GM19452 (cell line): ENCODE data around the gene PPP3R1.

ENCODE experiments used
- ATAC-seq: cut with Tn5 transposase; IDR thresholded peaks from one replicate; pipeline ENCODE4 v1.9.1; 2021; ENCODE audit not compliant: unreplicated experiment

PPP3R1 gene

GRCh38 chr2:68236103-68236734, 16.1 kb downstream of the PPP3R1 start:
- ATAC-seq: no peak

GRCh38 chr2:68235090-68235489, 17.2 kb downstream of the PPP3R1 start:
- no peak for ATAC-seq

GRCh38 chr2:68234405-68234804, 17.9 kb downstream of the PPP3R1 start:
- ATAC-seq: no peak

GRCh38 chr2:68231061-68231372, 21.3 kb downstream of the PPP3R1 start:
- no peak for ATAC-seq

- ATAC-seq: no peak
These were observed 21.9 kb downstream of the PPP3R1 start for GRCh38 chr2:68230241-68231060.

- no peak for ATAC-seq
These were observed 25.5 kb downstream of the PPP3R1 start for GRCh38 chr2:68226794-68227193.

GRCh38 chr2:68225119-68225632, 27.2 kb downstream of the PPP3R1 start:
- no peak for ATAC-seq

- ATAC-seq: no peak
These were observed 28.9 kb downstream of the PPP3R1 start for GRCh38 chr2:68223419-68223818.

GRCh38 chr2:68222287-68222686, 30.0 kb downstream of the PPP3R1 start:
- no peak for ATAC-seq

- no peak for ATAC-seq
These were observed 33.9 kb downstream of the PPP3R1 start for GRCh38 chr2:68218343-68218901.

GRCh38 chr2:68217729-68218128, 34.6 kb downstream of the PPP3R1 start:
- no peak for ATAC-seq

- no peak for ATAC-seq
These were observed 35.6 kb downstream of the PPP3R1 start for GRCh38 chr2:68216454-68217310.

GRCh38 chr2:68214381-68214780, 38.0 kb downstream of the PPP3R1 start:
- peak; percentile 72 for ATAC-seq

GRCh38 chr2:68206793-68207192, 45.5 kb downstream of the PPP3R1 start:
- no peak for ATAC-seq

- peak; percentile 97 for ATAC-seq
These were observed 48.7 kb downstream of the PPP3R1 start for GRCh38 chr2:68203587-68203986.

- ATAC-seq: no peak
These were observed 52.1 kb downstream of the PPP3R1 start for GRCh38 chr2:68200157-68200787.

GRCh38 chr2:68196120-68196716, 56.1 kb downstream of the PPP3R1 start:
- ATAC-seq: no peak

GRCh38 chr2:68195096-68195495, 57.2 kb downstream of the PPP3R1 start:
- ATAC-seq: no peak

GRCh38 chr2:68193787-68194372, 58.5 kb downstream of the PPP3R1 start:
- no peak for ATAC-seq

- ATAC-seq: no peak
These were observed 59.2 kb downstream of the PPP3R1 start for GRCh38 chr2:68193144-68193543.
